ENCODE measurements around the gene PHACTR2.

GRCh38 chr6:143872201-143872600 is 194.4 kb downstream of the PHACTR2 start:
- TF ChIP-seq EZH2 (IDR thresholded peaks at IDR 0.05; ENCODE audit: borderline replicate concordance, low read depth, low read length, severe bottlenecking) (no peak), CTCF (IDR thresholded peaks at IDR 0.05; ENCODE audit: borderline replicate concordance, extremely low read depth, low read length, poor library complexity, severe bottlenecking) (no peak)
